ENCODE results near the gene CD34.

The CD34 gene

GRCh38 chr1:207901041-207901653 is 9.8 kb downstream of the CD34 start:
- Histone ChIP-seq H3K36me3 (ENCODE audit: control insufficient read depth in 1 of 2, insufficient read depth in 2 of 2, low read length in 2 of 2) (no peaks in the 10 kb centered on the region), H3K23ac (ENCODE audit: low read length) (no peak overlapping the region), H2BK12ac (ENCODE audit: low read length) (no peak overlapping the region), H3K79me2 (ENCODE audit: control insufficient read depth, insufficient read depth, low read length, poor library complexity) (no peaks in the 10 kb centered on the region), H4K8ac (ENCODE audit: low read depth, low read length) (no peak overlapping the region), H3K79me1 (ENCODE audit: low read length) (no peaks in the 10 kb centered on the region), H3K27me3 (ENCODE audit: insufficient read depth, low read length) (no peaks in the 10 kb centered on the region), H3K9ac (ENCODE audit: low read length) (no peak overlapping the region), H3K18ac (ENCODE audit: low read length) (no peak overlapping the region), H3K4me3 (ENCODE audit: low read depth, low read length) (no peak overlapping the region), H2BK5ac (ENCODE audit: low read depth, low read length, poor library complexity) (no peak overlapping the region), H2AFZ (ENCODE audit: insufficient read depth, low read length, poor library complexity) (no peak overlapping the region), H3K4me2 (ENCODE audit: low read length) (no peak overlapping the region), H3K9me3 (ENCODE audit: insufficient read depth, low read depth, low read length) (no peaks in the 10 kb centered on the region), H4K91ac (ENCODE audit: low read depth, low read length) (no peak overlapping the region), H3K4me1 (ENCODE audit: control insufficient read depth in 1 of 2, insufficient read depth in 2 of 2, low read length in 2 of 2) (no peaks in the 10 kb centered on the region), H3K27ac (ENCODE audit: low read depth, low read length) (no peak overlapping the region), H3K4ac (ENCODE audit: low read depth, low read length) (no peak overlapping the region), H2BK120ac (ENCODE audit: insufficient read depth, low read length, poor library complexity) (no peak overlapping the region), H3K14ac (ENCODE audit: low read length) (no peak overlapping the region), H4K12ac (ENCODE audit: low read depth, low read length) (no peak overlapping the region), H2AK5ac (ENCODE audit: low read length) (no peak overlapping the region)
- no peak for DNase-seq
- no CpG with 5 or more reads among the region's 2 CpGs for WGBS (ENCODE audit: extremely low coverage, insufficient coverage, insufficient read length)

- Histone ChIP-seq H2AFZ (ENCODE audit: insufficient read depth, low read length, poor library complexity) (no peak overlapping the region), H2BK5ac (ENCODE audit: low read depth, low read length, poor library complexity) (no peak overlapping the region), H3K79me1 (ENCODE audit: low read length) (no peaks in the 10 kb centered on the region), H3K36me3 (ENCODE audit: control insufficient read depth in 1 of 2, insufficient read depth in 2 of 2, low read length in 2 of 2) (no peaks in the 10 kb centered on the region), H3K4ac (ENCODE audit: low read depth, low read length) (no peak overlapping the region), H3K27me3 (ENCODE audit: insufficient read depth, low read length) (no peaks in the 10 kb centered on the region), H3K23ac (ENCODE audit: low read length) (no peak overlapping the region), H3K9ac (ENCODE audit: low read length) (no peak overlapping the region), H3K27ac (ENCODE audit: low read depth, low read length) (no peak overlapping the region), H2BK12ac (ENCODE audit: low read length) (no peak overlapping the region), H3K4me3 (ENCODE audit: low read depth, low read length) (no peak overlapping the region), H3K79me2 (ENCODE audit: control insufficient read depth, insufficient read depth, low read length, poor library complexity) (no peaks in the 10 kb centered on the region), H3K14ac (ENCODE audit: low read length) (no peak overlapping the region), H3K9me3 (ENCODE audit: insufficient read depth, low read depth, low read length) (no peaks in the 10 kb centered on the region), H4K8ac (ENCODE audit: low read depth, low read length) (no peak overlapping the region), H3K4me2 (ENCODE audit: low read length) (no peak overlapping the region), H3K4me1 (ENCODE audit: control insufficient read depth in 1 of 2, insufficient read depth in 2 of 2, low read length in 2 of 2) (no peaks in the 10 kb centered on the region), H2BK120ac (ENCODE audit: insufficient read depth, low read length, poor library complexity) (no peak overlapping the region), H4K12ac (ENCODE audit: low read depth, low read length) (no peak overlapping the region), H2AK5ac (ENCODE audit: low read length) (no peak overlapping the region), H4K91ac (ENCODE audit: low read depth, low read length) (no peak overlapping the region), H3K18ac (ENCODE audit: low read length) (no peak overlapping the region)
- no CpG with 5 or more reads among the region's 3 CpGs for WGBS (ENCODE audit: extremely low coverage, insufficient coverage, insufficient read length)
- DNase-seq = no peak
Measured at GRCh38 chr1:207898836-207899235, 12.1 kb downstream of the CD34 start.

GRCh38 chr1:207898260-207898659 is 12.7 kb downstream of the CD34 start:
- H3K18ac ChIP-seq (ENCODE audit: low read length) = no peak overlapping the region
- no peaks in the 10 kb centered on the region for H3K79me1 ChIP-seq (ENCODE audit: low read length)
- no peak overlapping the region for H4K8ac ChIP-seq (ENCODE audit: low read depth, low read length)
- no peak overlapping the region for H3K14ac ChIP-seq (ENCODE audit: low read length)
- H3K23ac ChIP-seq (ENCODE audit: low read length) = no peak overlapping the region
- H2AFZ ChIP-seq (ENCODE audit: insufficient read depth, low read length, poor library complexity) = no peak overlapping the region
- no peaks in the 10 kb centered on the region for H3K4me1 ChIP-seq (ENCODE audit: control insufficient read depth in 1 of 2, insufficient read depth in 2 of 2, low read length in 2 of 2)
- no peak overlapping the region for H3K27ac ChIP-seq (ENCODE audit: low read depth, low read length)
- no peak overlapping the region for H3K4me3 ChIP-seq (ENCODE audit: low read depth, low read length)
- no peak overlapping the region for H2BK120ac ChIP-seq (ENCODE audit: insufficient read depth, low read length, poor library complexity)
- peak; percentile 14 to 36 for DNase-seq
- H4K12ac ChIP-seq (ENCODE audit: low read depth, low read length) = no peak overlapping the region
- no CpG with 5 or more reads among the region's 2 CpGs for WGBS (ENCODE audit: extremely low coverage, insufficient coverage, insufficient read length)
- no peaks in the 10 kb centered on the region for H3K36me3 ChIP-seq (ENCODE audit: control insufficient read depth in 1 of 2, insufficient read depth in 2 of 2, low read length in 2 of 2)
- no peaks in the 10 kb centered on the region for H3K27me3 ChIP-seq (ENCODE audit: insufficient read depth, low read length)
- no peaks in the 10 kb centered on the region for H3K79me2 ChIP-seq (ENCODE audit: control insufficient read depth, insufficient read depth, low read length, poor library complexity)
- no peak overlapping the region for H2BK12ac ChIP-seq (ENCODE audit: low read length)
- H3K4ac ChIP-seq (ENCODE audit: low read depth, low read length) = no peak overlapping the region
- no peak overlapping the region for H2AK5ac ChIP-seq (ENCODE audit: low read length)
- H3K9ac ChIP-seq (ENCODE audit: low read length) = no peak overlapping the region
- H4K91ac ChIP-seq (ENCODE audit: low read depth, low read length) = no peak overlapping the region
- H2BK5ac ChIP-seq (ENCODE audit: low read depth, low read length, poor library complexity) = no peak overlapping the region
- no peak overlapping the region for H3K4me2 ChIP-seq (ENCODE audit: low read length)
- no peaks in the 10 kb centered on the region for H3K9me3 ChIP-seq (ENCODE audit: insufficient read depth, low read depth, low read length)

- Histone ChIP-seq H3K27me3 (ENCODE audit: insufficient read depth, low read length) (no peaks in the 10 kb centered on the region), H4K8ac (ENCODE audit: low read depth, low read length) (no peak overlapping the region), H3K79me2 (ENCODE audit: control insufficient read depth, insufficient read depth, low read length, poor library complexity) (no peaks in the 10 kb centered on the region), H3K14ac (ENCODE audit: low read length) (no peak overlapping the region), H3K9ac (ENCODE audit: low read length) (no peak overlapping the region), H3K36me3 (ENCODE audit: control insufficient read depth in 1 of 2, insufficient read depth in 2 of 2, low read length in 2 of 2) (no peaks in the 10 kb centered on the region), H3K23ac (ENCODE audit: low read length) (no peak overlapping the region), H3K18ac (ENCODE audit: low read length) (no peak overlapping the region), H3K79me1 (ENCODE audit: low read length) (no peaks in the 10 kb centered on the region), H3K4me2 (ENCODE audit: low read length) (no peak overlapping the region), H2BK5ac (ENCODE audit: low read depth, low read length, poor library complexity) (no peak overlapping the region), H3K4ac (ENCODE audit: low read depth, low read length) (no peak overlapping the region), H4K12ac (ENCODE audit: low read depth, low read length) (no peak overlapping the region), H2AFZ (ENCODE audit: insufficient read depth, low read length, poor library complexity) (no peak overlapping the region), H4K91ac (ENCODE audit: low read depth, low read length) (no peak overlapping the region), H3K4me3 (ENCODE audit: low read depth, low read length) (no peak overlapping the region), H2BK120ac (ENCODE audit: insufficient read depth, low read length, poor library complexity) (no peak overlapping the region), H3K9me3 (ENCODE audit: insufficient read depth, low read depth, low read length) (no peaks in the 10 kb centered on the region), H2BK12ac (ENCODE audit: low read length) (no peak overlapping the region), H3K4me1 (ENCODE audit: control insufficient read depth in 1 of 2, insufficient read depth in 2 of 2, low read length in 2 of 2) (no peaks in the 10 kb centered on the region), H2AK5ac (ENCODE audit: low read length) (no peak overlapping the region), H3K27ac (ENCODE audit: low read depth, low read length) (no peak overlapping the region)
- WGBS (ENCODE audit: extremely low coverage, insufficient coverage, insufficient read length) = no CpG with 5 or more reads among the region's 2 CpGs
- DNase-seq = peak in 1 of 2 donors; percentile 9
Measured at GRCh38 chr1:207897188-207897587, 13.7 kb downstream of the CD34 start.

Data from trophoblast cell (in vitro differentiated cells and primary cell).